Tibial nerve (tissue), 4 donors: ENCODE measurements around the gene CPXM1. TPM values are rescaled to one million over a fixed set of nuclear protein-coding genes. Genes with fewer than 3 reads are reported as not detected.

Experiments used
- DNase-seq, 2 donors: peaks; one replicate each; pipeline ENCODE4 v3.0.0-alpha.2; 2019; ENCODE audit warnings: low spot score in 2 of 2
- H3K27ac ChIP-seq, 4 donors: fragments of 200-600 bp; sonication (generic) in 3 of 4; one replicate each; pipeline ENCODE4 v1.5.1; 2017 to 2019; ENCODE audit warnings: mild to moderate bottlenecking in 1 of 4
- H3K27me3 ChIP-seq, 2 donors: fragments of 200-600 bp; sonication (generic) in 1 of 2; one replicate each; pipeline versions ENCODE4 v1.5.1 to v1.6.0; 2017 to 2019
- H3K36me3 ChIP-seq, 3 donors: fragments of 200-600 bp; sonication (generic); one replicate each; pipeline ENCODE4 v1.5.1; 2018 to 2019
- H3K4me1 ChIP-seq, 4 donors: fragments of 200-600 bp; sonication (generic) in 3 of 4; one replicate each; pipeline ENCODE4 v1.5.1; 2017 to 2019
- H3K4me3 ChIP-seq, 4 donors: fragments of 200-600 bp; sonication (generic) in 3 of 4; one replicate each; pipeline ENCODE4 v1.5.1; 2017 to 2019; ENCODE audit warnings: mild to moderate bottlenecking in 1 of 4, moderate library complexity in 1 of 4
- H3K9me3 ChIP-seq, 4 donors: fragments of 200-600 bp; sonication (generic) in 3 of 4; one replicate each; pipeline ENCODE4 v1.5.1; 2017 to 2019
- CTCF ChIP-seq, 5 experiments: fragments of 200-600 bp in 3 of 5; fragments of 450-650 bp in 2 of 5; sonication (generic) in 3 of 5; IDR thresholded peaks; one replicate each; pipeline ENCODE4 v1.5.1; 2016 to 2019; ENCODE audit warnings: antibody characterized with exemption in 5 of 5, mild to moderate bottlenecking in 3 of 5, moderate library complexity in 2 of 5
- EP300 ChIP-seq, 2 donors: sonication (generic); formaldehyde crosslinking; IDR thresholded peaks; one replicate each; pipeline ENCODE4 v1.6.1; 2017; ENCODE audit warnings: antibody characterized with exemption in 2 of 2, mild to moderate bottlenecking in 1 of 2
- POLR2A ChIP-seq, 2 donors: fragments of 450-650 bp; IDR thresholded peaks; one replicate each; pipeline ENCODE4 v1.6.1; 2017; ENCODE audit warnings: antibody characterized with exemption in 2 of 2, mild to moderate bottlenecking in 2 of 2, moderate library complexity in 2 of 2
- WGBS, 2 donors: methylation state at CpG; one replicate each; pipeline ENCODE4 v1.1.5; 2018; 5-methylcytosine and 5-hydroxymethylcytosine counted together
- total RNA-seq, 4 donors: library from RNA; depleted of rRNA; stranded (reverse); fragments of >200 nt; gene quantifications; one replicate each; pipeline ENCODE4 v1.1.0, GENCODE V29; 2016

The CPXM1 gene
- total RNA-seq, 4 donors from 2014 or later, result 1.6 to 3.6 (median 1.9) TPM

DNA sequence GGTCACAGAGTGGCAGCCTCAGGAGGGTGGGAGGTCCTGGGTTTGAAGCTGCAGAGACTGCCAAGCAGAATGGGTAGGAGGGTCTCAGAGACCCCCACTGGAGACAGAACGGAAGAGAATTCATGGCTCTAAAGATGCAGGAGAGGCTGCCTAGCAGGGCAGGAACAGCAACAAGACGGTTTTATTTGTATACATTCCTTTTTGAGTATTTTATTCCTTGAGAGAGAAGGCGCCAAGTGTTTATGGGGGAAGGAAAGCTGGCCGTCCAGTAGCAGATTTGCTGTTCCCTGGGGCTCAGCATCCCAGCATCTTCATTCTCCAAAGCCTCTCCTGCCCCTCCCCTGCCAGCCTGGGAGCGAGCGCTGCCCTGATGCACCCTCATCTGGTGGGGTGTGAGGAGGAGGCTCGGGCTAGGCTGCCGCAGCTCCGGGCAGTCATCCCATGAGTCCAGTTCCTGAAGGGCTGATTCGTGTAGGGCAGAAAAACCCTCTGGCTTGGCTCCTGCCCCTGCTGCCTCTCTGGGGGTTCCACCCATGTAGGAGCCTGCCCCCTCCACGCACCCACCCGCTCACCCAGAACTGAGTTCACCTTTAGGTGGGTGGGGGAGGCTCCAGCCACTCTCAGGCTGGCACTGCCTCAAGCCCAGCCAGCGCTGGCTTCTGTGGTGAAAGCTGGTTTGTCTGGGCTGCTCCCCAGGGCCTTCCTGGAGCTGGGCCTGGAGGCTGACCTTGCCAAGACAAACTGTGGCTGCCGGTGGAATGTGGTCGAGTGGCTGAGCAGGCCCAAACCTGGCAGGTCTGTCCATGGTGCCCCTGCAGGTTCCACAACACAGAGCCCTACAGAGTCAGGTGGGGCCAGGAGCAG lies 32.4 kb downstream of the CPXM1 start:
- Histone ChIP-seq H3K36me3 (no peaks in the 10 kb centered on the region), H3K4me3 (no peak overlapping the region), H3K27ac (no peak overlapping the region), H3K9me3 (no peaks in the 10 kb centered on the region), H3K27me3 (peaks cover 0 to 67% of the 10 kb centered on the region in 2 donors), H3K4me1 (peaks cover 0 to 6% (median 0%) of the 10 kb centered on the region in 4 donors)
- TF ChIP-seq CTCF (IDR thresholded peaks at IDR 0.05), result no peak
- TF ChIP-seq POLR2A (IDR thresholded peaks at IDR 0.05), result no peak
- no peak for TF ChIP-seq EP300 (IDR thresholded peaks at IDR 0.05)
- WGBS, 2 donors, result 40 to 50% methylated on average over 13 to 15 of the region's 15 CpGs
- no peak for DNase-seq

DNA sequence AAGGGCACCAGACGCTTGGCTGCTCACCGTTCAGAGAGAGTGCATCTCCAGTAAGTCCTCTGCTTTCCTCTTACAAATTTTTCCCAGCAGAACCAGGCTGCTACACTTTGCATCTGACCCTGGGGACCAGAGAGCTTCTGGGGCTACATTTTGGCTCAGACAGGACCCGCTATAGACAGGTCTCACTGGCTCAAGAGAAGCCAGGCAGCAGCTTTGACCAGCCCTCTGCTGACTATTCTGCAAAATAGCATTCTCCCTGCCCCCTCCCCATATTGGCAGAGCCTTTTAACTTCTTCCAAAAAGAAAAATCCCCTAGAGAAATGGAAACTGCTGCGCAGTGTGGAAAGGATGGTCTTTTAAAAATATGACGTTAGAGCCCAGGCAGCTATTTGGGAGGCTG lies 37.2 kb downstream of the CPXM1 start:
- Histone ChIP-seq H3K4me3 (no peak overlapping the region), H3K4me1 (peaks cover 0 to 3% (median 0%) of the 10 kb centered on the region in 4 donors), H3K27ac (no peak overlapping the region), H3K27me3 (peaks cover 0 to 56% of the 10 kb centered on the region in 2 donors), H3K9me3 (no peaks in the 10 kb centered on the region), H3K36me3 (no peaks in the 10 kb centered on the region)
- no peak for TF ChIP-seq POLR2A (IDR thresholded peaks at IDR 0.05)
- TF ChIP-seq EP300 (IDR thresholded peaks at IDR 0.05), result no peak
- TF ChIP-seq CTCF (IDR thresholded peaks at IDR 0.05), result no peak
- WGBS, 2 donors, result 41 to 43% methylated on average over 4 to 5 of the region's 5 CpGs
- DNase-seq, result no peak

DNA sequence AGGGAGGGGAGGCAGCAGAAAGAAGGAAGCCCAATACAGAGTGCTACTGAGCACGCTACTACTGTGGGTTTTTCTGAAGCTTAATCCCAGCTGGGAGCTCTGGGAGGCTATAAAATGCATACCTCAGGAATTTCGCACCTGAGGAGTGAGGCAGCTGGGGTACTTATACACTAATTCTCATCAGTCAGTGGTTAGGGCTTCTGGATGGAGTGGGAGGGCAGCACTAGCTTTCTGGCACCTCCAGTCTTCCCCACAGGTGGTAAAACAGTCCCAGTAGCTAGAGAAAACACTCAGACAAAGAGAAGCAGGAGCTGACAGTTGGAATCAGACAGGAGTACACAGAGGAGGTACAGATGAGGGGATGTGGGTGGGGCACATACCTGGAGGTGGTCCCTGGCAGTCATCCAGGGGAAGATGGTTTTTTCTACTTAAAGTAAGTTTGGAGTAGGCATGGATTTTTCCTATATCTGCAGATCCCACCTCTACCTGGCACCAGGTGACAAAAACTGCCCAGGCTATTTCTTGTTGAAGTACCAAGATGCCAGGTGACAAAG lies 37.8 kb downstream of the CPXM1 start:
- Histone ChIP-seq H3K9me3 (no peaks in the 10 kb centered on the region), H3K36me3 (no peaks in the 10 kb centered on the region), H3K27me3 (peaks cover 0 to 55% of the 10 kb centered on the region in 2 donors), H3K4me3 (no peak overlapping the region), H3K27ac (no peak overlapping the region), H3K4me1 (no peaks in the 10 kb centered on the region)
- WGBS, 2 donors, result 31 to 63% methylated on average over 2 of the region's 2 CpGs
- DNase-seq, result no peak
- TF ChIP-seq EP300 (IDR thresholded peaks at IDR 0.05) (no peak), CTCF (IDR thresholded peaks at IDR 0.05) (no peak), POLR2A (IDR thresholded peaks at IDR 0.05) (no peak)

GRCh38 chr20:2761885-2762284 lies 38.5 kb downstream of the CPXM1 start:
- Histone ChIP-seq H3K9me3 (no peaks in the 10 kb centered on the region), H3K4me1 (no peaks in the 10 kb centered on the region), H3K36me3 (no peaks in the 10 kb centered on the region), H3K27me3 (peaks cover 0 to 57% of the 10 kb centered on the region in 2 donors), H3K4me3 (no peak overlapping the region), H3K27ac (no peak overlapping the region)
- TF ChIP-seq CTCF (IDR thresholded peaks at IDR 0.05), result no peak
- TF ChIP-seq POLR2A (IDR thresholded peaks at IDR 0.05), result no peak
- TF ChIP-seq EP300 (IDR thresholded peaks at IDR 0.05), result no peak
- no peak for DNase-seq
- 86 to 95% methylated on average over 4 of the region's 4 CpGs for WGBS, 2 donors

- H3K9me3 ChIP-seq, result no peaks in the 10 kb centered on the region
- WGBS, 2 donors, result 86 to 92% methylated on average over 2 of the region's 2 CpGs
- no peak for TF ChIP-seq EP300 (IDR thresholded peaks at IDR 0.05)
- TF ChIP-seq CTCF (IDR thresholded peaks at IDR 0.05), result no peak
- no peak for TF ChIP-seq POLR2A (IDR thresholded peaks at IDR 0.05)
- no peak overlapping the region for H3K27ac ChIP-seq
- DNase-seq, result no peak
- no peak overlapping the region for H3K4me3 ChIP-seq
- H3K27me3 ChIP-seq, result peaks cover 0 to 56% of the 10 kb centered on the region in 2 donors
- no peaks in the 10 kb centered on the region for H3K4me1 ChIP-seq
- H3K36me3 ChIP-seq, result peaks cover 0 to 1% (median 0%) of the 10 kb centered on the region in 3 donors
These were observed 39.5 kb downstream of the CPXM1 start for GRCh38 chr20:2760952-2761305.
